ENCODE measurements around the gene SLC9A7.
"Not testable (repeated sequence)": the region's sequence is repeated elsewhere in the genome, so short reads cannot be mapped to it uniquely, and the experiment has no call there.

SLC9A7 gene

GRCh38 chrX:46758956-46759644, at the start of gene SLC9A7:
Gene SLC9A7, minus strand, starts transcription at chrX:46759118. Its CDS starts 89 bp downstream, at chrX:46759029.
- DNase-seq = peak; percentile 82

GRCh38 chrX:46805270-46805669, 46.4 kb upstream of the SLC9A7 start:
- no peak for DNase-seq

DNA sequence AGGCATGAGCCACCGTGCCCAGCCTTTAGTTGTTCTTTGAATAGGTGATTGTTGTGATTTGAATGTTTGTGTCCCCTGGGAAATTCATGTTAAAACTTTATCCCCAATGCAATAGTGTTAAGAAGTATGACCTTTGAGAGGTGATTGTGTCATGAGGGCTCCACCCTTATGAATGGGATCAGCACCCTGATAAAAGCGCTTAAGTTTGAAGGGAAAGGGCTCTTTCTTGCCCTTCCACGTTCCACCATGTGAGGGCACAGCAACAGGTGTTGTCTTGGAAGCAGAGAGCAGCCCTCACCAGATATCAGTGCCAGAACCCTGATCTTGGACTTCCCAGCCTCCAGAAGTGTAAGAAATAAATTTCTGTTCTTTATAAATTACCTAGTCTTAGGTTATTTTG, 44.2 kb upstream of the SLC9A7 start:
- DNase-seq = no peak

DNA sequence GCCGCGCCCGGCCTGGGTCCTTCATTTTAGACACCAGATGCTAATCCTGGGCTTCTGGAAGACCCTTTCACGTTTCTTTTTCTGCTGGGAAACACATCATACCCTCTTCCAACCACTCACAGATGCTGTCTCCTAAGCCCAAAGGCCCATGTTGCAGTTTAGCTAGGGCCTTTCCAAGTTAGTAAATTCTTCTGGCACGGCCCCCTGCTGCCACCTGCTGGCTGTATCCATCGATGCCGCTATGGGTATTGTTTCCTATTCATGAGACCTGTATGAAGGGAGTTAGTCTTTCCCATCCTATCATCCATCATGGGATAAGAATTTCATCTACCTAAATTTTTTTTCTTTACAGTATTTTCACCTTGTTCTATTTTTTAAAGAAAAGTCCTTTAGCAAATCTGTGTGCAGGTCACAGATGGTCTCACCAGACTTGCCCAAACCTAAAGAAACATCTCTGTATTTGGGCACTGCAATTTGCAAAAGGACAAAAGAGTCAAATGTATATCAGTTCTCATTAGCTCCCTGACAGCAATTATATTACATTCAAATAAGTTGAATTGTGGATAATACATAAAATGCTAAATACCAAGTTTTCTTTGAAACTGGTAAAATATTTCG, 37.8 kb upstream of the SLC9A7 start:
- DNase-seq = peak; percentile 77

DNA sequence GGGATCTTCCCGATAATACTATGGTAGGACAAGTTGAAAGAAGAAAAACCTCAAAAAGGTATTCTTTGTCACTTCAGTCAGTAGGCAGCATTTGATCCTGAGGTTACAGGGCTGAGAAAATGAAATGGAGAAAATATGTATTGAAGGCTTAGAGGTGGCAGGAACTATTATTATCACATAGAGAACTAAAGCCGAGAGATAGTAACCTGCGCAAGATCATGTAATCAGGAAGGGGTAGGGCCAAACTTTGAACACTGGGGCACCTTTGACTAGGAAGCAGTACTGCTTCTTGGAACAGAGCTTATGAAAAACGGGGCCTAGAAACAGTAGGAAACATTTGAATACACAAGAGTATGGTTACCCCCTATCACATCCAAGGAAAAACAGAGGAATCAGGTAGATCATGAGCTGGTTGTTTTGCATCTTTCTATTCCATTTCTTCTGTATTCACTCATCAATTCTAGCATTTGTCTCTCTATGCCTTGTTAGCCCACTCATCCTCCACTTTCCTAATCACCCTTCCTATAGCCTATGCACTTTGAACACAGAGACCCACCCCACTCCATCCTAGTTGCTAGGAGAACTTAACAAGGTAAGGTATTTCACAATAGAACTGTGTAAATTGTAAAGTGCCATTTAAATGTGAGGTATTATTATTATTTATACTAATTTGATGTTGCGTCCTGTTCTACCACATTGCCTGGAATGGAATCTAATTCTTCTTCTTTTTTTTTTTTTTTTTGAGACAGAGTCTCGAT, 34.6 kb upstream of the SLC9A7 start:
- DNase-seq = no peak

GRCh38 chrX:46792810-46793188, 33.9 kb upstream of the SLC9A7 start:
- no peak for DNase-seq

DNA sequence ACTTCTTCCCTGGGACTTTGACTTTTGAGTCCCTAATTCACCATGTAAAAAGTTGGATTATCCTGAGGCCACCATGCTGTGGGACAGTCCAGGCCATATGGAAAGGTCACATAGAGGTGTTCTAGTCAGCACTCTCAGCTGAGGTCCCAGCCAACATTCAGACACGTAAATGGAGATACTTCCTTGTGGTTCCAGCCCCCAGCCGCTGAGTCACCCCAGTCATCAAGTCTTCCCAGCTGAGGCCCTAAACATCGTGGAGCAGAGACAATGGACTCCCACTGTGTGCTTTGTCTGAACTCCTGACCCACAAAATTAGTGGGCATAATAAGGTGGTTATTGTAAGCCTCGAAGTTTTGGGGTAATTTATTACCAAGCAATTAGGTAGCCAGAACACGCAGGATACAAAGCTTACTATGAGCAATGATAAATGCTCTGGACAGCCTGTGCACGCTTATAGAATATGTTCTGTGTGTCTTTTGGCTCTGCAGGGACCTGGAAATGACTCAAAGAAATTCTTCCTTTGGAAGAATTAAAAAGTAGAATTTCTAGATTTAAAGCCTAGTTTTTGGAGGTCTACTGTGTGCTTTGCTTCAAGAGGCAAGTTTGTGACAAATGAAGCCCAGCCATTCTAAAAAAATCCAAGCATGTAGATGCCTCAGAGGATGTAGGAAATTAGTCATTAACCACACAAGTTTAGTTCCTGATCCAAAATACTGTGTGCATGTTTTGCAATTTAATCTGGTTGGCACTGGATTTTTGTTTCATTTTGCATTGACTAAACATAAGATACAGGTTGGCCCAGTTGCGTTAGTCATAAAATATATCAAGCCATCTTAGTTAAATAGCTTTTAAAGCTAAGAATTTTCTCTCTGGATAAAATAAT, 33.2 kb upstream of the SLC9A7 start:
- no peak for DNase-seq

GRCh38 chrX:46788902-46789301, 30.0 kb upstream of the SLC9A7 start:
- DNase-seq = no peak

- DNase-seq = not testable (repeated sequence)
Observed at GRCh38 chrX:46784437-46784836, 25.5 kb upstream of the SLC9A7 start.

DNA sequence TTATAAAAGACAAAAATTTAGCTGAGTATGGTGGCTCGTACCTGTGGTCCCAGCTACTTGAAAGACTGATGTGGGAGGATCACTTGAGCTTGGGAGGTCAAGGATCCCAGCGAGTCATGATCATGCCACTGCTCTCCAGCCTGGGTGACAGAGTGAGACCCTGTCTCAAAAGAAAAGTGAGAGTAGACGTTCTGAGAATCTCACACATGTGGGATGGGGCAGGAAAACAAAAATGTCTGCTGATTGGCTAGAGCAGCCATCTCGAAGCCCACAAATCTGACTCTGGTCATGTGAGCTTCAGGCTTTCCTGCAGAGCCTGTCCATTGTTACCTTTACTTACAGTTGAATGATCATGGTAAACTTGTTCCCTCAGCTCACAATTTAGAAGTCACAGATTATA, 23.1 kb upstream of the SLC9A7 start:
- no peak for DNase-seq

- DNase-seq = peak; percentile 26
Observed at GRCh38 chrX:46777971-46778810, 19.3 kb upstream of the SLC9A7 start.

GRCh38 chrX:46770817-46771163, 11.9 kb upstream of the SLC9A7 start:
- DNase-seq = no peak

GRCh38 chrX:46770000-46770816, 11.3 kb upstream of the SLC9A7 start:
- no peak for DNase-seq

DNA sequence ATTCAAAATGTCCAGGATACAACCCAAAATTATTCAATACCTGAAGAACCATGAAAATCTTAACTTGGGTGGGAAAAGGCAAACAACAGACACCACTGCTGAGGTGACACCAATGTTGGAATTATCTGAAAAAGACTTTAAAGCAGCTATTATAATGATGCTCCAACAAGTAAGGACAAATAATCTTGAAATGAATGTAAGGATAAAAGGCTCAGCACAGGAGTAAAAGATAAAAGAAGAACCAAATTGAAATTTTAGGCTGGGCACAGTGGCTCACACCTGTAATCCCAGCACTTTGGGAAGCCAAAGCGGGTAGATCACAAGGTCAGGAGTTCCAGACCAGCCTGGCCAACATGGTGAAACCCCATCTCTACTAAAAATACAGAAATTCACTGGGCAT, 4.0 kb upstream of the SLC9A7 start:
- DNase-seq = no peak

GRCh38 chrX:46759645-46759974, 692 bp upstream of the SLC9A7 start:
- DNase-seq = no peak

DNA sequence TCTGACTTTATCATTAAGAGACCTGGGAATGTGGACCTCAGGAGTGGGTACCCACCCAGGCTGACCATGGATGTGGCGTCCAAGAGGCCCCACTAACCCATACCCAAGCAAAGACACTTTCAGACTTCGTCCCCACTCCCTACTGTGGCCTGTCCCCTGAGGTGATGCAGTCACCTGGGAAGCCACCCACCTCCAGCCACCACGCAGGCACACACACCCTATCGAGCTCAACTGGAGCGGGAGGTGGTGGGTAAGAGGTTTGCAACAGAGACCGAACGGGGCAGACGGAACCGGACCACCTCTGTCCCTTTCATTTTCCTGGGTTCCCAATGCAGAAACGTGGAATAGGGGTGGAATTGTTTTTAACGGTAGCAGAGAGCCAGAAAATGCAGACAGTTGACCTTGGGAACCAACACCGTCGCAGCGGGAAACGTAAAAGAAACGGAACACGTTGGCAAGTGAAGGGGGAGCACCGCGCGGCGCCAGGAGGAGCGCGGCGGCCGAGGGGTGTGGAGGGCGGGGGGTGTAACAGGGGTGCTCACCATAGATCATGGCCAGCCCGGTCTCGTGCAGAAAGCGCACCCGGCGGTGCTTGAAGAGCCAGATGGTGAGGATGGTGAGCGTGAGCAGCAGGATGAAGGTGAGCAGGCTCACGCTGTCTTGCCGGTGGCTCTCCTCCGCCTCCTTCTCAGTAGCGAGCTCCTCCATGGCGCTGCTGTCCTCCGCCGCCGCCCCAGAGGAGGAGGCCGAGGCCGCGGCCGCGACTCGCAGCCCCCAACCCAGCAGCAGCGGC, 559 bp downstream of the SLC9A7 start:
- no peak for DNase-seq

DNA sequence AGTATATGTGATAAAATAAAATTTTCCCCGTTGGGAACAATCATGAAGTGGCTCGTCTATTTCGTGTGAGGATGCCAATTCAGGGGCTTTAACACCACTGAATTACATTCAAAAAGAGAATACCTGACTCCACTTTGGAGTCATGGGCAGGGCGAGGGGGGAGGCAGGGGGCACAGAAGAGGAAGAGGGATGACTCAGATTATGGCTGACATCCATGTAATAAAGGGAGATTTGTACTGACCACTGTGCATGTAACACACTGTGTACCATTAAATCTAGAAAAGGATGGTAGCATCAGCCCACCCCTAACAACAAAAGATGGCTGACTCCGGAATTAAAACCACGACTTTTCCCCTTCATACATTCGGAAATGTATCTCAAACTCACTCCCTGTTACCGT, 1.3 kb downstream of the SLC9A7 start:
- no peak for DNase-seq

- DNase-seq = no peak
Observed at GRCh38 chrX:46757052-46757451, 1.9 kb downstream of the SLC9A7 start.

DNA sequence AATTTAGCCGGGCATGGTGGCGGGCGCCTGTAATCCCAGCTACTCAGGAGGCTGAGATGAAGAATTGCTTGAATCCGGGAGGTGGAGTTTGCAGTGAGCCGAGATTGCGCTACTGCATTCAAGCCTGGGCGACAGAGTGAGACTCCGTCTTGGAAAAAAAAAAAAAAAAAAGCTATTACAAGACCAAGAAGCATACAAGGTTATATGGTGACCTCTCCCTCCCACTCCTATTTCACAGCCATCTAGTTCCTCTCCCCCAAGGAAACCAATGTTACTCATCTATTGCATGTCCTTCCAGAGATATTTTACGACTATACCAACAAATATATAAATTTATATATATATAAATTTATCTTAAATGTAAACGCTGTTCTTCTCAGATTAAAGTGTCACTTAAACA, 3.2 kb downstream of the SLC9A7 start:
- no peak for DNase-seq

DNA sequence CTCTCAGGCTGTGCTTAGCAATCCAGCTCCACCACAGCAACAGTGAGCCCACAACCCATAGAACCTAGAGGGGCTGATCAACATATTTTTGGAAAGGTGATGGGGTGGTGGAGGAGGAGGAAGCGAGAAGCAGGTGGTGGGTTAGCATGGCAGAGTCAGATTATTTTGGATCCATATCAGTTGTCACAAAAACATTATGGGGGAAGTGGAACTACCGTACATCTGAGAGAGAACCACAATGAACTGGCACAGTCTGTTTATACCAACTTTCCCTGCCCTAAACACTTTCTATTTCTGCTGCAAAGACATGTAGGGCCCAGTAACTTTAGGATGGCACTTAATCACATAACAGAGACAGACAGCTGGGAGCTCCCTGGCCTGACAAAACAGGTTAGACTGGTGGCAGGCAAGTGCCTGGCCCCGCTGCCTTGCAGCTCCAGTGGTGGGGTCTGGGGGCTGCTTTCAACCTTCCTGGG, 4.3 kb downstream of the SLC9A7 start:
- no peak for DNase-seq

GRCh38 chrX:46754036-46754435, 4.9 kb downstream of the SLC9A7 start:
- DNase-seq = no peak
